ENCODE data around the gene ANKRD17.
A peak's percentile ranks its signal among the peaks of the same experiment; 100 is the strongest.

Gene ANKRD17

DNA sequence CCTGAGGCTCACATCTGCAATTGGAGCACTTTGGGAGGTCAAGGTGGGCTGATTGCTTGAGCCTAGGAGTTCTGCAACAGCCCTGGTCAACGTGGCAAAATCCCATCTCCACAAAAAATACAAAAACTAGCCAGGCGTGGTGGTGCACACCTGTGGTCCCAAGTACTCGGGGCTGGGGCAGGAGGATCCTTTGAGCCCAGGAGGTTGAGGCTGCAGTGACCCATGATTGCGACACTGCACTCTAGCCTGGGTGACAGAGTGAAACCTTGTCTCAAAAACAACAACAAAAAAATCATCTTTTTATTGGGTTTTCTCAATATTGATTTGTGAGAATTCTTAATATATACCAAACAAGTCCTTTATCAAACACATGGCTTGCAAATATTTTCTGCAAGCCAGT lies 64.9 kb downstream of the ANKRD17 start:
- ATAC-seq, result no peak

DNA sequence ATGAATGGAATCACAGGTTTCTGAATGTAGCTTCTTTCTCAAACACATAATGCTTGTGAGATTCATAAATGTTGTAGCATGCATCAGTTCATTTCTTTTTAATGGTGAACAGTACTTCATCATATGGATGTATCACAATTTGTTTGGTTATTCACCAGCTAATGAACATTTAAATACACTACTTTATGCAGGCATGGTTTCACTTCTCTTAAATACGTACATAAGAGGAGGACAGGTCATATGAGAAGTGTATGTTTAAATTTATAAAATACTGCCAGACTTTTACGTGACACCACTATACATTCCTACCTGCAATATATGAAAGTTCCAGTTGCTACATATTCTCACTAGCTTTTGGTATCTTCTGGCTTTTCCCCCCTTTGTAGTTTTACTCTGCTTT lies 65.4 kb downstream of the ANKRD17 start:
- ATAC-seq, result no peak
- no peak for DNase-seq

More for the DNA sequence above, 64.9 kb downstream of the ANKRD17 start:
- DNase-seq, result no peak

- no peak for DNase-seq
- ATAC-seq, result no peak
Observed at GRCh38 chr4:73189274-73189810, 69.3 kb downstream of the ANKRD17 start.

- ATAC-seq, result no peak
- DNase-seq, result no peak
Observed at GRCh38 chr4:73187325-73187724, 71.3 kb downstream of the ANKRD17 start.

DNA sequence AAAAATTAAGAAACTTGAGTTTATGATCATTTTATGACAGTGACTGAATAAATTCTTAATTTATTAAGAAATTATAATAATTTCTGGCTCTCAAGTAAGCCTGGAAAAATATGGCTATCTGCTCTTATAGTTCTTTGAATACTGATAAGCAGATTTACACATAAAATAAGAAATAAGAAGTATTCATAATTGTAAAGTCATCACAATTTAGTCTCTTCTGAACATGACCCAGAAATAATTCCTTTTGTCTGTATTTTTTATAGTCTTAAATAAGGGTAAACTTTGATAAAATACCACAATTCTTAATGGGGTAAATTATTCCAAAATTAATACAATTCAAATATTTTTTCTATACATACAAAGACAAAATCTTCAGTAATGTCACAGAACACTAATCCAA lies 72.7 kb downstream of the ANKRD17 start:
- ATAC-seq (no peak), DNase-seq (no peak)

- ATAC-seq (no peak), DNase-seq (no peak)
Observed at GRCh38 chr4:73181231-73181630, 77.4 kb downstream of the ANKRD17 start.

DNA sequence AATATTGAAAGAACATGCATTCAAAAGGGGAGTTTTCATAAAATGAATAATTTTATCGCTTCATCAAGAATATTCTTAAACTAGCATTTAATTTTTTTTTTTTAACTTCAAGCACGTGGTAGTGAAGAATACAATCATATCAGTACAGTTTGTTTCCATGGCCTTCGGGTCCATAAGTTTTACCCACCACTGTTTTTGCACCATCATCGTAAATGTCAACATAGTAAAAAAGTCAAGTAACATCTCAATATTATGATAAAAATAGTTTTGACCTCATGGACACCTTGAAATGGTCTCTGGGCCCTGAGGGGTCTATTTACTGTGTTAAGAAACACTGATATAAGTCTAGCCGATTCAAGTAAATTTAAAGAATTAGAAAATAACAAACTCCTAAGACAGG lies 80.2 kb downstream of the ANKRD17 start:
- ATAC-seq (no peak), DNase-seq (no peak)

DNA sequence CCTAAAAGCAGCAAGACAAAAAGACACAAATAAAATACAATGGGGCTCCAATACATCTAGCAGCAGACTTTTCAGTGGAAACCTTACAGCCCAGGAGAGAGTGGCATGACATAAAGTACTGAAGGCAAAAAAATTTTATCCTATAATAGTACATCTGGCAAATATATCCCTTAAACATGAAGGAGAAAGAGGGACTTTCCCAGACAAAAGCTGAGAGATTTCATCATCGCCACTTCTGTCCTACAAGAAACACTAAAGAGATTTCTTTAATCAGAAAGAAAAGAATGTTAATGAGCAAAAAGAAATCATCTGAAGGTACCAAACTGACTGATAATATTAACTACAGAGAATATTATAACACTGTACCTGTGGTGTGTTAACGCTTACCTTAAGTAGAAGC lies 86.4 kb downstream of the ANKRD17 start:
- no peak for DNase-seq

GRCh38 chr4:73170518-73171198 lies 87.9 kb downstream of the ANKRD17 start:
- no peak for DNase-seq
- ATAC-seq, result no peak

More for the DNA sequence above, 86.4 kb downstream of the ANKRD17 start:
- ATAC-seq, result no peak

GRCh38 chr4:73166212-73166611 lies 92.4 kb downstream of the ANKRD17 start:
- DNase-seq, result no peak
- no peak for ATAC-seq

- ATAC-seq (no peak), DNase-seq (no peak)
Observed at GRCh38 chr4:73161527-73162185, 96.9 kb downstream of the ANKRD17 start.

DNA sequence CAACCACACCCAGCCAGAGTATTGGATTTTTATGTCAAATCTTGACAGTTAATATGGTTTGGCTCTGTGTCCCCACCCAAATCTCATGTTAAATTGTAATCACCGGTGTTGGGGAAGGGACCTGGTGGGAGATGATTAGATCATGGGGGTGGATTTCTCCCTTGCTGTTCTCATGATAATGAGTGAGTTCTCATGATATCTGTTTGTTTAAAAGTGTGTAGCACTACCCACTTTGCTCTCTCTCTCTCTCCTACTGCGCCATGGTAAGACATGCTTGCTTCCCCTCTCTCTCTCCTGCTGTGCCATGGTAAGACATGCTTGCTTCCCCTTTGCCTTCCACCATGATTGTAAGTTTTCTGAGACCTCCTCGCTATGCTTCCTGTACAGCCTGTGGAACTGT lies 102.2 kb downstream of the ANKRD17 start:
- DNase-seq (no peak), ATAC-seq (no peak)

GRCh38 chr4:73152893-73153292 lies 105.7 kb downstream of the ANKRD17 start:
- ATAC-seq, result no peak
- no peak for DNase-seq

- no peak for ATAC-seq
Observed at GRCh38 chr4:73142995-73143547, 115.5 kb downstream of the ANKRD17 start.

DNA sequence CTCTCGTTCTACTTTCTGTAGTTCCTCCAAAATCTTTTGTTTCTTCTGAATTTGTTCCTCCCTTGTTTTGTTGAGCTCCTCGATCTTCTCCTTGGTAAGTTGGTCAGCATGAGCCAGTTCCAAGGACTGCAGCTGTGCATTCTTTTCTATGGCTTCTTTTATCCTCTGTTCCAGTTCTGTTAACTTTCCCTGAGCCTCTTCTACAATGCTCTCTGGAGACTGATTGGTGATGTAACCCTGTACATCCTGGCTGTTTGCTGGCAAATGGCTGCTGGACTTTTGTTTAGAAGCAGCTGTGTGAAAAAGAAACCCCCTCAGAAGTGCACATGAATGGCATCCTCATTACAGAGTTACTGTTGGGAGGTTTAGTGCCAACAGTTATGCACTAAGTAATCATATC lies 118.6 kb downstream of the ANKRD17 start:
- ATAC-seq (no peak), DNase-seq (no peak)

More at GRCh38 chr4:73142995-73143547, 115.5 kb downstream of the ANKRD17 start:
- DNase-seq, result no peak

DNA sequence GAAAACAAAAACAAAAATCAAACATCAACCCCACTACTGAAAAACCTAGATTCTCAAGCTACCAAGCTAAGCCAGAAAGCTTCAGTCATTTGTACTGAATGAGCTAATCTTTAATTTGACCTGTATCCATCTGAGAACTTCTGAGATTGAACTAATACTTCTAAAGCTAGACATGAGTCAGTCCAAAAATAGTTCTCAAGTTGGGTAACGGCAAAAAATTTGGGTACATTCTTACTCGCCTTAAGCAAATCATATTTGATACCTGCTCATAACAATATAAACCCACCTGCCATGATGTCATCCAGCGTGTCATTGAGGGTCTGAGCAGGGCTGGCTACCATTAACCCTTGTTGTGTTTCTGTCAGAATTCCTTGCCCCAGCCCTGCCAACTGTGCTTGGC lies 119.4 kb downstream of the ANKRD17 start:
- ATAC-seq, result no peak
- no peak for DNase-seq

DNA sequence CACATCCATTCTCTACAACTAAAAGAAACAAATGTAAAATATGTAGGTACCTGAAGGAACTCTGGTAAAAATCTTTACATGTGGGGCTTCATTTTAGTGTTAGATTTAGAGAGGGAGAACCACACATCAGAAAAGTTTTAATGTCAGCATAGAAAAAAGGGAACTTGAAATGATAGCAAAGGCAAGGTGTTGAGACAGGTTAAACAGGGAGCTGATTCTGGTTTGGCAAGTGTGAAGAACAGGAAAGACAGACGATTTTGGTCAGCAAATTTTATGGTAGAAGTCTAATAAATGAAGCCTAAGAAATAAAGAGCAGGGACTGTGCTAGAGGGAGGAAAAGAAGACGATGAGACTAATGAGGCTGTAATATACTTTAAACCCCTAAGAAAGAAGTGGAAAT lies 121.5 kb downstream of the ANKRD17 start:
- DNase-seq (no peak), ATAC-seq (no peak)

GRCh38 chr4:73133784-73134183 lies 124.8 kb downstream of the ANKRD17 start:
- ATAC-seq, result no peak
- no peak for DNase-seq

- DNase-seq (no peak), ATAC-seq (no peak)
Observed at GRCh38 chr4:73131281-73131680, 127.3 kb downstream of the ANKRD17 start.

GRCh38 chr4:73129319-73129718 lies 129.3 kb downstream of the ANKRD17 start:
- ATAC-seq (no peak), DNase-seq (no peak)

DNA sequence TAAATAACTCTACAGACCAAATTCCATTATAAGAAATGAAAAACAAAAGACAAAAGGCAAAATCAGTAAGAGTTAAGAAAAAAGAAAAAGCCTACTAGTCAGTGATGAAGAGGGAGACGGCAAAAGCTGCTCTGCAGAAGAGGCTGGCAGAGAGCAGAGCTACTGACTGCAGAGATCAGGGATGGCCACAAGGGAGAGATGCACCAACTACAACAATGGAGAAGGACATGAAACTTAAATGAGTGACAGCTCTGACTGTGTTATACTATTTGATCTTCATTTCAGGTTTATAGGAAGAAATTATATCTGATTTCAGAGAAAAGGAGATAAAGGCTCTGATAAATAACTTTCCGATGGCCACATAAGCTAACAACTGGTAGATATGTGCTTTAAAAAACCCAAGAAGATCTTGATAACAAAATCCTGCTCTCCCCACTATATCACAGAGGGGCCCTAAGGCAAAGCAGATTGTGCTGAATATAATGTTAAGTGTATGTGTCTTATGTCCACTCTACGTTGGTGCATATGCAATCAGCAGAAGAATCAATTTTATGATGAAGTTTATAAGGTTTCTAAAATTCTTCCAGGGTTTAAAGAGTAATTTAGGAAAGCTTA lies 130.7 kb downstream of the ANKRD17 start:
- ATAC-seq (peak; percentile 61), DNase-seq (no peak)

GRCh38 chr4:73109493-73109892 lies 149.1 kb downstream of the ANKRD17 start:
- no peak for DNase-seq
- no peak for ATAC-seq

DNA sequence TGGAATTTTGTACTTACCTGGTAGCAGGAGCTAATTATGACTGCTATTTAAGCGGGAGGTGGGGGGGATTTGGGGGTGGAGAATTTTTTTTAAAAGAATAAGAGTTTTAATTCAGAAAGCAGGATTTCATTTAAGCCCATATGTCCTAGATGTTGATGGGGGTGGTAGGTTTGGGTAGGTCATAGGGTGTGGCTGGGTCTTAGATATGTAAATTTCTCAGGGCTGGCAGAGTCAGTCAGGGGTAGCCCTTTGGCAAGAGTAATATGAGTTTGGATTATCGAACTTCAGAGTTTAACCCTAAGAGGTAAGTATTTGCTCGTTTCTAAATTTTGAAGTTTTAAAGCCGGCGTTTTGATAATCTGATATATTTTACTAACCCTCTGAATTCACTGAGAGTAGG lies 153.9 kb downstream of the ANKRD17 start:
- DNase-seq (no peak), ATAC-seq (no peak)
